Type B pancreatic cell (in vitro differentiated cells): Measurements from ENCODE around the gene SLC38A4. TPM values are rescaled to one million over a fixed set of nuclear protein-coding genes. Genes with fewer than 3 reads are reported as not detected.

Source experiments
- DNase-seq: peaks from one replicate; pipeline ENCODE4 v3.0.0; 2021; ENCODE audit warnings: mixed read lengths; ENCODE audit not compliant: unreplicated experiment; ENCODE audit errors: extremely low spot score
- H3K27ac Mint-ChIP-seq: 2 replicates; pipeline ENCODE4 v1.8.0; 2021; ENCODE audit warnings: mild to moderate bottlenecking, mixed read lengths
- H3K27me3 Mint-ChIP-seq: 2 replicates; pipeline ENCODE4 v1.8.0; 2021; ENCODE audit warnings: mixed read lengths
- H3K36me3 Mint-ChIP-seq: 2 replicates; pipeline ENCODE4 v1.8.0; 2021; ENCODE audit warnings: mixed read lengths
- H3K4me1 Mint-ChIP-seq: one replicate; pipeline ENCODE4 v1.8.0; 2021; ENCODE audit warnings: mixed read lengths; ENCODE audit not compliant: unreplicated experiment
- H3K4me3 Mint-ChIP-seq: 2 replicates; pipeline ENCODE4 v1.8.0; 2021; ENCODE audit warnings: mild to moderate bottlenecking, mixed read lengths
- H3K9me3 Mint-ChIP-seq: 2 replicates; pipeline ENCODE4 v1.8.0; 2021; ENCODE audit warnings: mixed read lengths
- CTCF ChIP-seq: fragments of 200-600 bp; sonication (generic); conservative IDR thresholded peaks from 2 replicates; pipeline ENCODE4 v1.5.0; 2021; ENCODE audit warnings: antibody characterized with exemption, mild to moderate bottlenecking
- total RNA-seq: library from RNA; stranded (reverse); gene quantifications from 2 replicates; pipeline ENCODE4 v1.2.1, GENCODE V29; 2021; ENCODE audit warnings: low replicate concordance

Gene SLC38A4
- total RNA-seq, 1 donor from 2014 or later: 11.8 TPM

- H3K36me3 Mint-ChIP-seq: no peaks in the 10 kb centered on the region
- H3K27me3 Mint-ChIP-seq: peaks cover 6% of the 10 kb centered on the region
- no peak for TF ChIP-seq CTCF
- H3K9me3 Mint-ChIP-seq: no peaks in the 10 kb centered on the region
- H3K4me1 Mint-ChIP-seq: no peaks in the 10 kb centered on the region
- H3K27ac Mint-ChIP-seq: no peak overlapping the region
- no peak overlapping the region for H3K4me3 Mint-ChIP-seq
- no peak for DNase-seq
These were observed 11.7 kb downstream of the SLC38A4 start for GRCh38 chr12:46814143-46814542.

- H3K4me1 Mint-ChIP-seq: no peaks in the 10 kb centered on the region
- H3K9me3 Mint-ChIP-seq: no peaks in the 10 kb centered on the region
- no peak overlapping the region for H3K4me3 Mint-ChIP-seq
- no peak for DNase-seq
- H3K36me3 Mint-ChIP-seq: no peaks in the 10 kb centered on the region
- H3K27ac Mint-ChIP-seq: no peak overlapping the region
- TF ChIP-seq CTCF: no peak
- peaks cover 6% of the 10 kb centered on the region for H3K27me3 Mint-ChIP-seq
These were observed 14.6 kb downstream of the SLC38A4 start for GRCh38 chr12:46811185-46811584.

- no peak for TF ChIP-seq CTCF
- H3K9me3 Mint-ChIP-seq: no peaks in the 10 kb centered on the region
- H3K27ac Mint-ChIP-seq: no peak overlapping the region
- no peaks in the 10 kb centered on the region for H3K4me1 Mint-ChIP-seq
- no peak overlapping the region for H3K4me3 Mint-ChIP-seq
- DNase-seq: no peak
- no peaks in the 10 kb centered on the region for H3K36me3 Mint-ChIP-seq
- H3K27me3 Mint-ChIP-seq: peaks cover 6% of the 10 kb centered on the region
These were observed 16.7 kb downstream of the SLC38A4 start for GRCh38 chr12:46808955-46809697.

- no peak for DNase-seq
- peaks cover 6% of the 10 kb centered on the region for H3K27me3 Mint-ChIP-seq
- no peak overlapping the region for H3K4me3 Mint-ChIP-seq
- TF ChIP-seq CTCF: no peak
- no peak overlapping the region for H3K27ac Mint-ChIP-seq
- no peaks in the 10 kb centered on the region for H3K4me1 Mint-ChIP-seq
- H3K36me3 Mint-ChIP-seq: no peaks in the 10 kb centered on the region
- H3K9me3 Mint-ChIP-seq: no peaks in the 10 kb centered on the region
These were observed 17.5 kb downstream of the SLC38A4 start for GRCh38 chr12:46808317-46808716.

- Mint-ChIP-seq H3K4me3 (no peak overlapping the region), H3K4me1 (no peaks in the 10 kb centered on the region), H3K9me3 (no peaks in the 10 kb centered on the region), H3K36me3 (no peaks in the 10 kb centered on the region), H3K27me3 (no peaks in the 10 kb centered on the region), H3K27ac (no peak overlapping the region)
- TF ChIP-seq CTCF: no peak
- no peak for DNase-seq
These were observed 21.7 kb downstream of the SLC38A4 start for GRCh38 chr12:46804054-46804453.

GRCh38 chr12:46803517-46803916, 22.3 kb downstream of the SLC38A4 start:
- no peak for DNase-seq
- H3K4me1 Mint-ChIP-seq: no peaks in the 10 kb centered on the region
- H3K4me3 Mint-ChIP-seq: no peak overlapping the region
- TF ChIP-seq CTCF: no peak
- no peaks in the 10 kb centered on the region for H3K9me3 Mint-ChIP-seq
- no peaks in the 10 kb centered on the region for H3K36me3 Mint-ChIP-seq
- H3K27me3 Mint-ChIP-seq: no peaks in the 10 kb centered on the region
- no peak overlapping the region for H3K27ac Mint-ChIP-seq
